Measurements from ENCODE around the gene ALKBH6.
"Not testable (repeated sequence)": the region's sequence is repeated elsewhere in the genome, so short reads cannot be mapped to it uniquely, and the experiment has no call there.

ALKBH6 gene

DNA sequence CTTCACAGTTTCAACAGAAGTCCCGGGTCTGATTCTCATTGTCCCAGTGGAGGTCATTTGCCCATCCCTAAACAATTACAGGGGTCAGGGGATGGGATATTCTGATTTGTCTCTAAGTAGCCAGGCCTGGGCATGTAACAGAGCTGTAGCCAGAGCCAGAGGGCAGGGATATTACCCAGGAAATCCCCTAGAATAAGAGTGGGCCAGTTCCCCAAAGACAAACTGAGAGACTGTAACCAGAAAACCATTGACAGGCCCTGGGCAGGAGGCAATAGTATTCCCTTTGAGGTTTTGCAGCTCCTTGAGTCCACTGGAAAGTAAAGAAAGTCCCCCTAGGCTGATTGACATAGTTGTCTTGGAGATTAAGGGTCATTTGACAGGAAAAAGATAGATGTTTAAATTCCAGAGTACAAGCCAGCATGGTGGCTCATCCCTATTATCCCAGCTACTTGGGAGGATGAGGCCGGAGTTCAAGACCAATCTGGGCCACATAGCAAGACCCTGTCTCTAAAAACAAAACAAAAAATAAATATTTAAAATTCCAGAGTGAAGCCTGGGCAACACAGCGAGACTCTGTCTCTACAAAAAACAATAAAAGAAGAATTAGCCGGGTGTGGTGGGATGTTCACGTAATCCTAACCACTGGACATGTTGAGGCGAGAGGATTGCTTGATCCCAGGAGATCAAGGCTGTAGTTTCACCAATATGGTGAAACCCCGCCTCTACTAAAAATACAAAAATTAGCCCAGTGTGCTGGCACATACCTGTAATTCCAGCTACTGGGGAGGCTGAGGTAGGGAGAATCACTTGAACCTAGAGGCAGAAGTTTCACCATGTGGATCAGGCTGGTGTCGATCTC, 20.9 kb downstream of the ALKBH6 start:
- no peak for DNase-seq

DNA sequence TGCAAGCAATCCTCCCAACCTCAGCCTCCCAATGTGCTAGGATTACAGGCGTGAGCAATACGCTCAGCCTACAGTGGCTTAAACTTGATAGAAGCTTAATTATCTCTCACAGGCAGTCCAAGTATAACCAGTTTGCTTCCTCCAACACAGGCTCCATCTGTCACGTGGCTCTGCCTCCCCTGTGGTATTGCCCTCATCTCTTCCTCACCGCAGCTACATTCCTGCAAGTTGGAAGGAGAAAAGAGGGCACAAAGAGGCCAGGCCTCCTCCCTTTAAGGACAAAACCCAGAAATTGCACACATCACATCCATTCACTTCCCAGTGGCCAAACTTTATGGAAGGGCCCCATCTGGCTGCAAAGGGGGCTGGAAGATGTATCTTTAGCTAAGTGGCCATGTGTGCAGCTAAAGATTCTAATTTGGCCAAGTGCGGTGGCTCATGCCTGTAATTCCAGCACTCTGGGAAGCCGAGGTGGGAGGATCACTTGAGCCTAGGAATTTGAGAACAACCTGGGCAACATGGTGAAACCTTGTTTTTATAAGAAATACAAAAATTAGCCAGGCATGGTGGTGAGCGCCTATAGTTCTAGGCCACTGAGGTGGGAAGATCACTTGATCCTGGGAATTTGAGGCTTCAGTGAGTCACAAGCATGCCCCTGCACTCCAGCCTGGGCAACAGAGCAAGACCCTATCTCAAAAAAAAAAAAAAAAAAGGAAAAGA, 22.1 kb downstream of the ALKBH6 start:
- no peak for DNase-seq

DNA sequence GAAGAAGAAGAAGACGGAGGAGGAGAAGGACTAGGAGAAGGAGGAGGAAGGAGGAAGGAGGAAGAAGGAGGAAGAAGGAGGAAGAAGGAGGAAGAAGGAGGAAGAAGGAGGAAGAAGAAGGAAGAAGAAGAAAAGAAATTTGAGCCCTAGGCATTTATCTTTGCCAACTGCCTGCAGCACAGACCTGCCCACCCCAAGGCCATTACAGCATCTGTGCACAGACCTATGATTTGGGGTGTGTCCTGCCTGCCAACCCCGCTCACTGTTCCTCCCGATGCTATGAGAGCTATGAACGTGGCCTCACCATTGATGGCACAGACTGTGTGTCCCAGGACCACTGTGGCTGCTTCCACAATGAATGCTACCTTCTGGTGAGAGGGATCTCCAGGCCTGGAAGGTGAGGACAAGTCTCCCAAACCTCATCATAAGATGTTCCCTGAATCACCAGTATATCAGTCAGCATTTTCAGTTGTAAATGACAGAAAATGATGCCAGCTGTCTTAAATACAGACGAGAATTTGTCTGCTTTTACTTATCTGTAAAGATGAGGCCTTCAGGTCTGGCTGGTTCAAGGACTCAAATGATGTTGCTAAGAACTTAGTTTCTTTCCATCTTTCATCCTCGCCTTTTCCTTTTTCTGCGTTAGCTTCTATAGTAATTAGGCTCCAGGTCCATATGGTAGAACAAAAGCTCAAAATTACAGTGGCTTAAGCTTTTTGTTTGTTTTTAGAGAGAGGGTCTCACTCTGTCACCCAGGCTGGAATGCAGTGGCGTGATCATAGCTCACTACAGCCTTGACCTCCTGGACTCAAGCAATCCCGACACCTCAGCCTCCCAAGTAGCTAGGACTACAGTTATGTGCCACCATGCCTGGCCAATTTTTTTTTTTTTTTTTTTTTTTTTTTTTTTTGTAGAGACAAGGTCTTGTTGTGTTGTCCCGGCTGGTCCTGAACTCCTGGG, 23.0 kb downstream of the ALKBH6 start:
- DNase-seq: no peak

DNA sequence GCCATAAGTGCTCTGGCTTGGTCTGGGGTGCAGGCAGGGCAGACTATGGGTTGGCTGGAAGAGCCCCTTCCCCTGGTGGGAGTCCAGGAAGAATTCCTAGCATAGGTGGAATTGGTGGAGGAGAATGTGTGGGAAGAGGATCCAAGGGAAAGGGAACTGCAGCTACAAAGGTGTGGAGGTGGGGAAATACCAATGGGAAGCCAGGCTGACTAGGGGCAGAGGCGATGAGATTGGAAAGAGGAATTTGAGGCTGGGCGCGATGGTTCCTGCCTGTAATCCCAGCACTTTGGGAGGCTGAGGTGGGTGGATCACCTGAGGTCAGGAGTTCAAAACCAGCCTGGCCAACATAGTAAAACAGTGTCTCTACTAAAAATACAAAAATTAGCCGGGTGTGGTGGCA, 23.9 kb downstream of the ALKBH6 start:
- no peak for DNase-seq

DNA sequence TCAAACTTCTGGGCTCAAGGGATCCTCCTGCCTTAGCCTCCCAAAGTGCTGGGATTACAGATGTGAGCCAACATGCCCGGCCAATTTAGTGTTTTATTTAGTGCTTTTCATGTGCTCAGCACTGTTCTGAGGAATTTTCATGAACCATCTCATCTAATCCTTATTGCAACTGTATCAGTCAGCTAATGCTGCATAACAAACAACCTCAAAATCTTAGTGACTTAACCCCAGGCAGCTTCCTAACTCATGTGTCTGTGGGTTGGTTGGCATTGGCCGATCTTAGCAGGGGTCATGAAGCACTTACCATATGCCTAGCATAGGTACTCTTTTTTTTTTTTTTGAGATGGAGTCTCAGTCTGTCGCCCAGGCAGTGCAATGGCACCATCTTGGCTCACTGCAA, 25.2 kb downstream of the ALKBH6 start:
- no peak for DNase-seq

DNA sequence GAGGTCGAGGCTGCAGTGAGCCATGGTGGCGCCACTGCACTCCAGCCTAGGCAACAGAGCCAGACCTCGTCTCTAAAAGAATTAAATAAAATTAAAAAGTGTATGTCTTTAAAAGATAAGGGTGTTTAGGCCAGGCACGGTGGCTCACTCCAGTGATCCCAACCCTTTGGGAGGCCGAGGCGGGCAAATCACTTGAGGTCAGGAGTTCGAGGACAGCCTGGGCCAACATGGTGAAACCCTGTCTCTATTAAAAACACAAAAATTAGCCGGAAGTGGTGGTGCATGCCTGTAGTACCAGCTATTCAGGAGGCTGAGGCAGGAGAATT, 26.5 kb downstream of the ALKBH6 start:
- no peak for DNase-seq

DNA sequence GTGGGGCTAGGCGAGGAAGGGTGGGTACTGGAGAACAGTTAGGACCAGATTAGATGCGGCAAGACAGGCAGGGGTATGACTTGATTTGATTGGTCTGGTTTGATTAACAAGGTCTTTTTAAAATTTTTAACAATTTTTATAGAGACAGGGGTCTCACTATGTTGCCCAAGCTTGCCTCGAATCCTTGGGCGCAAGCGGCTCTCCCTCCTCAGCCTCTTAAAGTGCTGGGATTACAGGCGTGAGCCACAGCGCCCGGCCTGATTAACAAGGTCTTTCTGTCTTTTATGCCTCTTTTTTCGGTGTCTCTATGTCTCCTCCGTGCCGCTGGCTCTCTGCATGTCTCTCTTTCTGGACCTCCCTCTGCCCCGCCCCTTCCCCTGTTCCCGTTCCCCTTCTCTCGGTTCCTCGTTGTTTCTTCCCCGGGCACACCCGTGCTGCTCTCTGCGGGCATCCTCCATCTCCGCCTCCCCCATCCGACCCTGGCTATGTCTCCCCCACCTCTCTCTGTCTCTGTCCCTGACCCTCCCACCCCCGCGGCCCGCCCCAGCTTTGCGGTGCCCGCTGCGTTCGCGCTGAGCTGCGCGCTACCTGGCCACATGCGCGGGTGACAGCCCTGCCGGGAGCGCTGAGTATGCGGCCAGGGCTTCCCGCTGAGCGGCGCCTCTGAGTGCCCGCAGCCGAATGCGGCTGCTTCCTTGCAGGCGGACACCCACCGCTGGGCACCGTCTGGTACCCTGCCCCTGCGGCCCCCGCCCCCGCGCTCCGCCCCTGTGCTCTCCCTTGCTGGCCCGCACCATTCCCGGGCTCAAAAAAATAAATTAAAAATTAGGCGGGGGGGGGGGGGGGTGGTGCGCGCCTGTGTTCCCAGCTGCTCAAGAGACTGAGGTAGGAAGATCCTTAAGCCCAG, 27.1 kb downstream of the ALKBH6 start:
- DNase-seq: peak in 1 of 2 experiments; percentile 38

DNA sequence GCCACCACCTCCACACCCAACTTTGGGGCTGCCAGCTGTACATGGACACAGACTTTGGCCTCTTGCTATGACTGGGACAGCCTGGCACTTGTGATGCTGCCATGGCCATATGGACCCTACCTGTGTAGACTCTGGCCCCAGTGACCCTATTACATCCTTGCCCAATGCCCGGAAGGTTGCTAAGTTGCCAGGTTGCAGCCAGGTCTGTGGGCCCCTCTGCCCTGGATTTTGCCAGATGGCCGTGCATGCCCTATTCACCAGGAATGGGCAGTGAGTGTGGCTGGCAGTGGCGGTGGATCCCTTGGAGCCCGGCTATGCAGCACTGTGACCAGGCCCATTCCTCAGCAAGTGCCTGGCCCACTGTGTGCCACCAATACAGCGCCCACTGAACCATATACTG, 27.9 kb downstream of the ALKBH6 start:
- DNase-seq: no peak

DNA sequence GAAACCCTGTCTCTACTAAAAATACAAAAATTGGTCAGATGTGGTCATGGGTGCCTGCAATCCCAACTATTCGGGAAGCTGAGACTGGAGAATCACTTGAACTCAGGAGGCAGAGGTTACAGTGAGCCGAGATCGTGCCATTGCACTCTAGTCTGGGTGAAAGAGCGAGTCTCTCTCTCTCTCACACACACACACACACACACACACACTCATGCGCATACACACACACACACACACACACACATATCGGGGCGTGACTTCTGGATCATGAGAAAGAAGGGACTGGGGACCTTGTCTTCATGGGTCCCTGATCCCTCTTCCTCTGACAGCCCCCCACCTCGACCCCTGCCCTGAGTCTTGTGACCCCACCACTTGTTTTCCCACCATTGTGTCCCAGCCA, 30.8 kb downstream of the ALKBH6 start:
- no peak for DNase-seq

DNA sequence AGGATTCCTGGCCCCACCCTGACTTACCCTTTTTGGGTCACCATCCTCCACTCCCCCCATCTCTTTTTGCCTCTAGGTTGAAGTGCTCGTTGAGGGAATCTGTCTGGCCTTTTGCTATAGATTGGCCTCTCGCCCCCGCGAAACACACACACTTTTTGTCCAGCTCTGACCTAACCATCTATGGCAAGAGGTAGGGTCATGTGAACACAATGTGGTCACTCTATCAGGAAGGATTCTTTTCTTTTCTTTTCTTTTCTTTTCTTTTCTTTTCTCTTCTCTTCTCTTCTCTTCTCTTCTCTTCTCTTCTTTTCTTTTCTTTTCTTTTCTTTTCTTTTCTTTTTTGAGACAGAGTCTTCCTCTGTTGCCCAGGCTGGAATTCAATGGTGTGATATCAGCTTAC, 33.0 kb downstream of the ALKBH6 start:
- not testable (repeated sequence) for DNase-seq

DNA sequence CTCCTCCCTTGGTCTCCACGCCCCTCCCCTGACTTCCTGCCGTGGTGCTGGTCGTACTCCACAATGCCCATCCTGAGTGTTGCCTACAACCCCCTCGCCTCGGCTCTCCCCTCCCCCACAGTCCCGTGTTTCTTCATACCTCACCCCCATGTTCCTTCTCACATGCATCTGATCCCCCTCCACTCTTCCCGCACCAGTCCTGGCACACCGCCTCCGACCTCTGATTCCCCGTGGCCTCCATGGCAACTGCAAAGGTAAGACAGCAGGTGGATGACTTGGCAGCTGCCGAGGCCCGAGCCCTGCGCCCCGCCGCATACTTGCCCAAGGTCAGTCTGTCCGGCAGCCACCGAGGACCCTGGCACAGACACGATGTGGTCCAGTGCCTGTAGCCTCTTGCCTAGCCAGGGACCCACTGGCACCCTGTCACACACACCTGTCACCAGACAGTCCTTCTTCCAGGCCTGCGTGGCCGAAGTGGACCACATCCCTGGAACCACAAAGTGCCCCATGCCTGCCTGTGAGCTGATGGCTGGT, 35.1 kb downstream of the ALKBH6 start:
- no peak for DNase-seq

DNA sequence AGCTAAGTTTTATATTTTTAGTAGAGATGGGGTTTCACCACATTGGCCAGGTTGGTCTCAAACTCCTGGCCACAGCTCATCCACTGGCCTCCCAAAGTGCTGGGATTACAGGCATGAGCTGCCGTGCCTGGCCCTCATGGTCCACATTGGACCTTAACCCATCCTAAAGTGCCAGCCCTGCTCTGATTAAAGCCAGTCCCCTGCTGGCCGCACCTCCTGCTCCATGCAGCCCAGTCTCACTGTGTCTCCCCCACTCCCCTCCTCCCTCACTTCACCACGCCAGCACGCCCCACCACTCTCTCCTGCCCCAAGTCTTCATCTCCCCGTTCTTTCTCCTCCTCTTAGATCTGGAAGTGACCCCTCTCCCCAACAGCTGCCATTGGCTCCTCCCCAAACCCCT, 35.7 kb downstream of the ALKBH6 start:
- DNase-seq: no peak

DNA sequence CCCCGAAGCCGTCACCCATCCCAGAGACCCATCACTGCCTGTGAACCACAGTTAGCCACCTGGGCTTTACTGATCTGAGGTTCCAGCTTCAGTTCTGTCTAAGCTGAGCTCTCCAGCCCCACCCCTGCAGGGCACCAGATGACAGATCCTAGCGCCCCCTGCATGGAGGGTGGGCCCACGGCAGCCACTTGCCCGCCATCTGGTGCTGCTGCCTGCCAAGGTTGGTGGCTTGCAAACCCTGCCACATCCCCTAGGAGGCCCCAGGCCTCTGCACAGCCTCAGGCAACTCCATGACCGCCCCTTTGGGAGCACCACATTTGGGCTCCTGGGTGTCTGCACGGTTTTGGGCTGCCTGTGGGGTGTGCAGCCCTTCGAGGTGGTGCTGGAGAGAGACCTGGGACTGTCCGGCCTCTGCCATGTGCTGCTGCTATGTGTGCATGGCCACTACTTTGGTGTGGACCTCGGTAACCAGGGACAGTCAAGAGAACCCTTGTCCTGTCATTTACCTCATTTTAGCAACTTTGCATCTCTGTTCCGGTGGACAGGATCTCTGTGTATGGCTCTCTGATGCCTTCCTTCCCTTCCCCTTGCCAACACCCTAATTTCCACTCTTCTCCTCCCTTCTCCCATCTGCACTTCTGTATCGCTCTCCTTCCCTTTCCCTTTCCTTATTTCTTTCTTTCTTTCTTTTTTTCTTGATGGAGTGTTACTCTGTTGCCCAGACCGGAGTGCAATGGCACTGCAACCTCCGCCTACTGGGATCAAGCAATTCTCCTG, 36.4 kb downstream of the ALKBH6 start:
- no peak for DNase-seq

DNA sequence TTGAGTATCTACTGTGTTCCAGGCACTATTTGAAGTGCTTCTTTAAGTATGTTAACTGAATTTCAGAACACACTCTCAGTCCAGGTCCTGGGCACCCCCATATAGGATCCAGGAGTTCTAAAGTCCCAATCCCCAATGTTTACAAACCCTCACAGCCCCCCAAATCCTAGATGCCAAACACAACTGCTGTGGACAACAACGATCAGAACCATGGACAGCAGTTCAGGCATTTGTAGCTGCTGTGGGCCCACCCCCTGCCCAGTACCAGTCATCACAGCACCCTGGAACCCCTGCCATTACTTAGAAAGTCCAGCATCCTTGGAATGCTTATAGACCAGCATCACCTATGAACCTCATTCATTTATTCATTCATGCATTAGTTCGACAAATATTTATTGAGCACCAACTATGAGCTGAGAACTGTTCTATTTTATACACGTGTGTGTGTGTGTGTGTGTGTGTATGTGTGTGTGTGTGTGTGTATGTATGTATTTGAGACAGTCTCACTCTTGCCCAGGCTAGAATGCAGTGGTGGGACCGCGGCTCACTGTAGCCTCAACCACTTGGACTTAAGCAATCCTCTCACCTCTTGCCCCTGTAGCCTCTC, 38.3 kb downstream of the ALKBH6 start:
- no peak for DNase-seq

DNA sequence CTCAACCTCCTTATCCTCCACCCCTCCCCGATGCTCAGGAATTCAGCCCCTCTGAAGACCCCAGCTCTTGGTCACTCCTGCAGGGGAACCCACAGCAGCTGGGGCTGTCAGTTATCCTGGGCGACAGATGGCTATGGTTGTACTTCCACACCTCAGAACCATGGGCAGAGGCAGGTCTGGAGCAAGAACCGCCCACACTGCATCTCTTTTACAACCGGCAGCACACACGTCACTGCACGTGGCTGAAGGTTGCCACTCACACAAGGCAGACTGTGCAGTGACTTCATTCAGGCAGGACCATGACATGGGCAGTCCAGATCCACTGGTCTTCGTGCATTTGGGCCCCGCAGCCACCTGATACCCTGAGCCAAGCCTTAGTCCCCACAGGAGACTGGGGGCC, 40.5 kb downstream of the ALKBH6 start:
- DNase-seq: no peak

DNA sequence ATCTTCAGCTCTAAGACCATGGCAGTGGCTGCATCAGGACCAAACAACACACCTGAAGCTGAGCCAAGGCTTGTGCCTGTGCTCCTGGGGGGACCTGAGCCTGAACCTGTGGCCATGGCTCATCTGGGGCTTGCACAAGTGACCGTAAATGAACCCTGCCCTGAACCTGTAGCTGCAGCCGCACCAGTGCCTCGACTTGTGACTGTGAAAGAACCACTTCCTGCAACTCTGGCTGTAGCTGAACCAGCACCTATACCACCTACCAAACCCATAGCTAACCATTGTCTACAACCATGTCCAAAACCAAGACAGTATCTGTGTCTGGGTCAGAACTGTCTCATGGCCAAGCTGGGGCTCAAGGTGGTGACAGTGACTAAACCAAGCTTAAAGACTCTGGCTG, 47.2 kb downstream of the ALKBH6 start:
- DNase-seq: no peak

DNA sequence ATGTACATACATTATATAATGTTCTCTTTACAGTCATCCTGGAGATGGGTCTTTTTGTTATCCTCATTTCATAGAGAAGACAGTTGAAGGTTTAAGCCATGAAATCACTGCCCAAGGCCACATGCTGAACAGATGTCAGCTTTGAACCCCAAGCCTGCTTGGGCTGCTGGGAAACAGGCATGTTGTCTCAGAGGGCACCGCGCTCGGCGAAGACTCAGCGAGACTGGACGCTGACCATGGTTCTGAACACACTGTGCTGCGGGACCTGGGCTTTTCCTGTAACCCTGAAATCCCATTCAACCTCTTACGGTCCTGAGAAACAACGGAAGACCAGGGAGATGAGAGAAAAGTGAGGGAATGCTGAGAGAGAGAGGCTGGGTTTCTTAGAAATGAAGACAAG, 50.5 kb downstream of the ALKBH6 start:
- no peak for DNase-seq

DNA sequence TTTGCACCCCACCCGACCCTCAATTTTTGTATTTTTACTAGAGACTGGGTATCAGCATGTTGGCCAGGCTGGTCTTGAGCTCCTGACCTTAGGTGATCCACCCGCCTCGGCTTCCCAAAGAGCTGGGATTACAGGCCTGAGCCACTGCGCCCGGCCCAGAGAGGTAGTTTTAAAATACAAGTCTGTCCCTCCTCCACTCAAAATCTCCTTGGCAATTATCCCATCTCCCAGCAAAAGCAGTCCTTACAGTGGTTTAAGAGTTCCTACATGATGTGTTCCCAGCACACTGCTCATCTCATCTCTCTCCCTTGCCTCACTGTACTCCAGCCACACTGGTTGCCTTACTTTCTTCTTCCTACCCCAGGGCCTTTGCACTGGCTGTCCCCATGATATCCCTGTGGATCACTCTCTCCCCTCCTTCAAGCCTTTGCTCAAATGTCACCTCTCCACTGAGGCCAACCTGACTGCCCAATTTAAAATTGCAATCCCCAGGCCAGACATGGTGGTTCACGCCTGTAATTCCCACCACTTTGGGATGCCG, 53.5 kb downstream of the ALKBH6 start:
- no peak for DNase-seq

DNA sequence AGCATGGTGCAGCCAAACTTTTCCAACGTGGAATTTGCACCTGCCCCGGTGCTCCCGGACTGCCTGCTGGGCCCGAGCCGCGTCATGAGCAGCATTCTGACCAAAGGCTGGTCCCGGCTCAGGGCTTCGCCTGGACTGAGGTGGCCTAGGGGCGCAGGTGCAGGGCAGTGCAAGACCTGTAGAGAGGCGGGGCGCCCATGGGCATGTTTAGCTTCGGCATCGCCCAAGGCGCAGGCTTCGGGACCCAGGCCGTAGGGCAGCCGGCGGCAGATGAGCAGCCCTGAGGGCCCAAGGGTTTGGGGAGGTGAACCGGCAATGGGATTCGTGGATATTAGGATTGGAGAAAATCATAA, 54.1 kb downstream of the ALKBH6 start:
- DNase-seq: no peak
